Measurements from ENCODE around the gene KHK. TPM values are rescaled to one million over a fixed set of nuclear protein-coding genes. Genes with fewer than 3 reads are reported as not detected.
"Not testable (repeated sequence)": the region's sequence is repeated elsewhere in the genome, so short reads cannot be mapped to it uniquely, and the experiment has no call there.

The KHK gene
- total and polyA plus RNA-seq, 9 donors, result 1.3 to 10.7 (median 5.2) TPM

GRCh38 chr2:27073782-27074181 lies 12.8 kb upstream of the KHK start:
- 3% methylated on average over 2 of the region's 2 CpGs for WGBS, 3 donors
- Histone ChIP-seq H3K36me3 (no peaks in the 10 kb centered on the region), H3K27ac (peak overlapping the region in 1 of 2 donors; percentile 98), H3K27me3 (no peaks in the 10 kb centered on the region), H3K4me1 (ENCODE audit: insufficient read depth) (peaks cover 16% of the 10 kb centered on the region), H3K4me3 (no peak overlapping the region), H3K9me3 (no peaks in the 10 kb centered on the region)
- TF ChIP-seq CTCF (IDR thresholded peaks at IDR 0.05) (no peak), POLR2A (IDR thresholded peaks at IDR 0.05) (no peak), EP300 (IDR thresholded peaks at IDR 0.05) (no peak)
- peak in 2 of 5 donors; percentile 39 to 52 for DNase-seq
- intact Hi-C loops (cut with DNase I), result no loop called here

GRCh38 chr2:27074738-27075565 lies 11.6 kb upstream of the KHK start:
- WGBS, 3 donors, result 32 to 46% (median 35%) methylated on average over 4 of the region's 4 CpGs
- Histone ChIP-seq H3K27ac (peak overlapping the region in 1 of 2 donors; percentile 98), H3K4me1 (ENCODE audit: insufficient read depth) (peaks cover 17% of the 10 kb centered on the region), H3K4me3 (no peak overlapping the region), H3K36me3 (no peaks in the 10 kb centered on the region), H3K9me3 (no peaks in the 10 kb centered on the region), H3K27me3 (no peaks in the 10 kb centered on the region)
- intact Hi-C loops (cut with DNase I), result no loop called here
- DNase-seq, result peak; percentile 59 to 73 (median 68)
- TF ChIP-seq CTCF (IDR thresholded peaks at IDR 0.05) (no peak), POLR2A (IDR thresholded peaks at IDR 0.05) (no peak), EP300 (IDR thresholded peaks at IDR 0.05) (no peak)

GRCh38 chr2:27075566-27075871 lies 11.1 kb upstream of the KHK start:
- Histone ChIP-seq H3K27ac (peak overlapping the region in 1 of 2 donors; percentile 98), H3K4me1 (ENCODE audit: insufficient read depth) (peaks cover 19% of the 10 kb centered on the region)
- H3K9me3 ChIP-seq; H3K27me3 ChIP-seq; DNase-seq; H3K36me3 ChIP-seq; intact Hi-C loops (cut with DNase I); H3K4me3 ChIP-seq: not testable (repeated sequence)
- 67 to 68% (median 67%) methylated on average over 6 of the region's 6 CpGs for WGBS, 3 donors

GRCh38 chr2:27076323-27076722 lies 10.2 kb upstream of the KHK start:
- DNase-seq, result no peak
- 82 to 91% (median 89%) methylated on average over 4 of the region's 4 CpGs for WGBS, 3 donors
- TF ChIP-seq EP300 (IDR thresholded peaks at IDR 0.05) (no peak), CTCF (IDR thresholded peaks at IDR 0.05) (no peak), POLR2A (IDR thresholded peaks at IDR 0.05) (no peak)
- Histone ChIP-seq H3K9me3 (no peaks in the 10 kb centered on the region), H3K36me3 (no peaks in the 10 kb centered on the region), H3K27me3 (no peaks in the 10 kb centered on the region), H3K27ac (peak overlapping the region in 1 of 2 donors; percentile 98), H3K4me1 (ENCODE audit: insufficient read depth) (peaks cover 22% of the 10 kb centered on the region), H3K4me3 (no peak overlapping the region)
- intact Hi-C loops (cut with DNase I), result no loop called here

- TF ChIP-seq EP300 (IDR thresholded peaks at IDR 0.05) (no peak), CTCF (IDR thresholded peaks at IDR 0.05) (no peak), POLR2A (IDR thresholded peaks at IDR 0.05) (no peak)
- H3K4me1 ChIP-seq (ENCODE audit: insufficient read depth), result peaks cover 27% of the 10 kb centered on the region
- H3K9me3 ChIP-seq, result no peaks in the 10 kb centered on the region
- peak in 2 of 5 donors; percentile 36 to 43 for DNase-seq
- peak overlapping the region; percentile 48 to 98 for H3K27ac ChIP-seq
- no peak overlapping the region for H3K4me3 ChIP-seq
- H3K27me3 ChIP-seq, result no peaks in the 10 kb centered on the region
- WGBS, 3 donors, result 59 to 61% (median 60%) methylated on average over 7 of the region's 7 CpGs
- no peaks in the 10 kb centered on the region for H3K36me3 ChIP-seq
- intact Hi-C loops (cut with DNase I), result no loop called here
Observed at GRCh38 chr2:27077231-27077630, 9.3 kb upstream of the KHK start.
